Hematopoietic multipotent progenitor cell (in vitro differentiated cells): ENCODE measurements around the gene SERPINA6. TPM values are rescaled to one million over a fixed set of nuclear protein-coding genes. Genes with fewer than 3 reads are reported as not detected.

Experiments used
- total RNA-seq: library from RNA; depleted of rRNA; stranded (reverse); fragments of >200 nt; gene quantifications from one replicate; pipeline ENCODE4 v1.2.3, GENCODE V29; 2012

The SERPINA6 gene
- total RNA-seq, 1 donor = under 0.01 TPM

Other genes with a start within 250 kb of the SERPINA6 start
- gene DDX24, start 242.1 kb downstream of the SERPINA6 start, total RNA-seq = 81.3 TPM
- 14.8 TPM for gene IFI27L1, start 242.0 kb downstream of the SERPINA6 start, total RNA-seq
- 1.6 TPM for gene IFI27, start 212.6 kb downstream of the SERPINA6 start, total RNA-seq
- 64.6 TPM for gene IFI27L2, start 193.7 kb downstream of the SERPINA6 start, total RNA-seq
- gene PPP4R4, start 149.0 kb downstream of the SERPINA6 start, total RNA-seq = under 0.01 TPM
- gene SERPINA10, start 30.1 kb downstream of the SERPINA6 start, total RNA-seq = not detected
- not detected for gene SERPINA2, start 43.4 kb upstream of the SERPINA6 start, total RNA-seq
- gene SERPINA1, start 65.3 kb upstream of the SERPINA6 start, total RNA-seq = 3.8 TPM
- not detected for gene SERPINA11, start 129.5 kb upstream of the SERPINA6 start, total RNA-seq
- not detected for gene SERPINA9, start 152.9 kb upstream of the SERPINA6 start, total RNA-seq
- gene SERPINA12, start 186.1 kb upstream of the SERPINA6 start, total RNA-seq = not detected
- gene SERPINA4, start 238.1 kb upstream of the SERPINA6 start, total RNA-seq = not detected